WTC11 (cell line): Measurements from ENCODE around the gene GCHFR. TPM values are rescaled to one million over a fixed set of nuclear protein-coding genes. Genes with fewer than 3 reads are reported as not detected.

Source experiments
- ATAC-seq: fragments of 200-7000 bp; cut with Tn5 transposase; 2 replicates; pipeline ENCODE4 v1.10.0; 2021; ENCODE audit warnings: mild to moderate bottlenecking, moderate library complexity
- CTCF ChIA-PET: fragments of 300-600 bp; sonication (Branson Sonifier 250); formaldehyde crosslinking; loops from one replicate; lab custom pipeline; 2021; ENCODE audit warnings: antibody characterized with exemption; lab: Charles Lee
- POLR2A ChIA-PET: fragments of 350-600 bp; sonication (Branson Sonifier 250); formaldehyde crosslinking; loops from one replicate; lab custom pipeline; 2021; ENCODE audit warnings: antibody characterized with exemption; lab: Charles Lee
- DNase-seq: peaks from one replicate; pipeline ENCODE4 v3.0.0; 2021; ENCODE audit warnings: low spot score
- H3K27ac Mint-ChIP-seq: 2 replicates; pipeline ENCODE4 v1.8.0; 2021; ENCODE audit warnings: mixed read lengths
- H3K27me3 Mint-ChIP-seq: 2 replicates; pipeline ENCODE4 v1.8.0; 2021; ENCODE audit warnings: low read depth, mild to moderate bottlenecking, moderate library complexity, mixed read lengths
- H3K36me3 Mint-ChIP-seq: 2 replicates; pipeline ENCODE4 v1.8.0; 2021; ENCODE audit warnings: mixed read lengths
- H3K4me1 Mint-ChIP-seq: 2 replicates; pipeline ENCODE4 v1.8.0; 2022; ENCODE audit warnings: mixed read lengths
- H3K4me3 Mint-ChIP-seq: 2 replicates; pipeline ENCODE4 v1.8.0; 2021; ENCODE audit warnings: mild to moderate bottlenecking, moderate library complexity, mixed read lengths
- H3K9me3 Mint-ChIP-seq: 2 replicates; pipeline ENCODE4 v1.8.0; 2021; ENCODE audit warnings: mixed read lengths
- CREB1 ChIP-seq: sonication (generic); formaldehyde crosslinking; IDR thresholded peaks from 2 replicates; pipeline ENCODE4 v1.8.0; 2023; ENCODE audit warnings: mild to moderate bottlenecking, missing genetic modification reagents
- ELF4 ChIP-seq: sonication (generic); formaldehyde crosslinking; IDR thresholded peaks from 2 replicates; pipeline ENCODE4 v1.8.1; 2022; ENCODE audit warnings: low read depth, mild to moderate bottlenecking, moderate library complexity, missing genetic modification reagents
- ETV6 ChIP-seq: sonication (generic); formaldehyde crosslinking; IDR thresholded peaks from 2 replicates; pipeline ENCODE4 v1.8.1; 2022; ENCODE audit warnings: mild to moderate bottlenecking, missing genetic modification reagents
- FOXJ3 ChIP-seq: sonication (generic); formaldehyde crosslinking; IDR thresholded peaks from 2 replicates; pipeline ENCODE4 v1.9.0; 2021; ENCODE audit warnings: missing genetic modification reagents, mild to moderate bottlenecking, borderline replicate concordance
- GABPB1 ChIP-seq: sonication (generic); formaldehyde crosslinking; IDR thresholded peaks from 2 replicates; pipeline ENCODE4 v1.8.1; 2023; ENCODE audit warnings: mild to moderate bottlenecking, missing genetic modification reagents
- HMGA2 ChIP-seq: fragments of 250-450 bp; sonication (Bioruptor Pico); IDR thresholded peaks from 2 replicates; pipeline ENCODE4 v1.4.0; 2021; ENCODE audit warnings: mild to moderate bottlenecking, moderate library complexity
- IRF2 ChIP-seq: sonication (generic); formaldehyde crosslinking; IDR thresholded peaks from 2 replicates; pipeline ENCODE4 v1.8.0; 2022; ENCODE audit warnings: low read depth, missing genetic modification reagents, borderline replicate concordance
- KAT7 ChIP-seq: sonication (generic); formaldehyde crosslinking; IDR thresholded peaks from 2 replicates; pipeline ENCODE4 v1.8.1; 2023; ENCODE audit warnings: missing genetic modification reagents, mild to moderate bottlenecking, borderline replicate concordance
- NFATC4 ChIP-seq: fragments of 250-450 bp; sonication (Bioruptor Pico); IDR thresholded peaks from 2 replicates; pipeline ENCODE4 v1.9.0; 2021; ENCODE audit warnings: mild to moderate bottlenecking
- NR1H2 ChIP-seq: sonication (generic); formaldehyde crosslinking; IDR thresholded peaks from 2 replicates; pipeline ENCODE4 v1.9.0; 2021; ENCODE audit warnings: mild to moderate bottlenecking, moderate library complexity, missing genetic modification reagents
- NR2C2 ChIP-seq: sonication (generic); formaldehyde crosslinking; IDR thresholded peaks from 2 replicates; pipeline ENCODE4 v1.8.0; 2022; ENCODE audit warnings: mild to moderate bottlenecking, missing genetic modification reagents
- PRRX2 ChIP-seq: fragments of 250-450 bp; sonication (Bioruptor Pico); IDR thresholded peaks from 2 replicates; pipeline ENCODE4 v1.8.0; 2021; ENCODE audit warnings: mild to moderate bottlenecking
- SMAD3 ChIP-seq: sonication (generic); formaldehyde crosslinking; IDR thresholded peaks from 2 replicates; pipeline ENCODE4 v1.8.0; 2022; ENCODE audit warnings: missing genetic modification reagents, mild to moderate bottlenecking, borderline replicate concordance
- SOX15 ChIP-seq: fragments of 250-450 bp; sonication (Bioruptor Pico); IDR thresholded peaks from 2 replicates; pipeline ENCODE4 v1.9.0; 2021; ENCODE audit warnings: mild to moderate bottlenecking
- STAT6 ChIP-seq: sonication (generic); formaldehyde crosslinking; conservative IDR thresholded peaks from 2 replicates; pipeline ENCODE4 v1.8.1; 2023; ENCODE audit warnings: mild to moderate bottlenecking, low read depth, missing genetic modification reagents, moderate library complexity
- ZNF232 ChIP-seq: sonication (generic); formaldehyde crosslinking; IDR thresholded peaks from 2 replicates; pipeline ENCODE4 v1.8.0; 2022; ENCODE audit warnings: mild to moderate bottlenecking, missing genetic modification reagents
- ZNF281 ChIP-seq: sonication (generic); formaldehyde crosslinking; IDR thresholded peaks from 2 replicates; pipeline ENCODE4 v1.8.0; 2023; ENCODE audit warnings: mild to moderate bottlenecking, missing genetic modification reagents
- ZNF317 ChIP-seq: sonication (generic); formaldehyde crosslinking; IDR thresholded peaks from 2 replicates; pipeline ENCODE4 v1.8.1; 2023; ENCODE audit warnings: low read depth, mild to moderate bottlenecking, moderate library complexity, missing genetic modification reagents, borderline replicate concordance
- total RNA-seq: library from RNA; stranded (reverse); gene quantifications from 3 replicates; pipeline ENCODE4 v1.2.3, GENCODE V29; 2021
- TF ChIP-seq, protein P1 (sequence below): fragments of 250-450 bp; sonication (Bioruptor Pico); IDR thresholded peaks from 2 replicates; pipeline ENCODE4 v1.9.0; 2021; ENCODE audit warnings: mild to moderate bottlenecking, borderline replicate concordance
- TF ChIP-seq, protein P2 (sequence below): fragments of 250-450 bp; sonication (Bioruptor Pico); IDR thresholded peaks from 2 replicates; pipeline ENCODE4 v2.1.2; 2022; ENCODE audit warnings: mild to moderate bottlenecking, moderate library complexity
- TF ChIP-seq, protein P3 (sequence below): sonication (generic); formaldehyde crosslinking; IDR thresholded peaks from 2 replicates; pipeline ENCODE4 v1.8.1; 2023; ENCODE audit warnings: mild to moderate bottlenecking, missing genetic modification reagents

Gene GCHFR
- total RNA-seq, 1 experiment from 2014 or later: 42.3 TPM

DNA sequence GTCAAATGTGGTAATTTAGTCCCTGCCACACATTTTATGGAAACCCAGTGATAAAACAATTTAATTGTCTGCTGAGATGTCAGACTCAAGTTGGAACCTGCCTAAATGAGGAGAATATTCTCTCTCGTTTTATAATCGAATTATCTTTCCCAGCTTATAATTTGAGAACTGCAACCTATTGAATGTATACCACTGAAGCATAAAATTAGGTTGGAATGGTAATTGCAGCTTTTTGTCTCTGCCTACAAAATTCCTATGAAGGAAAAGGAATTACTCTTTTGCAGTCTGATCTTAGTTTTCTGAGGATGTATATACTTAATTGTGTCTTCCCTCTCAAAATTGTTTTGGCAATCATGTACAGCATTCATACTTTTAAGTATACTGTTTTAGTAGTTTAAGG, 39.9 kb upstream of the GCHFR start:
- POLR2A ChIA-PET: interaction anchor here (0.6 kb wide), 2 partner anchors 21 to 65 kb away, joined by 3 read pairs; no protein-coding TSS in a partner anchor
- Mint-ChIP-seq H3K36me3 (peaks cover 17% of the 10 kb centered on the region), H3K9me3 (no peaks in the 10 kb centered on the region), H3K27ac (peak overlapping the region; percentile 77), H3K27me3 (no peaks in the 10 kb centered on the region), H3K4me3 (no peak overlapping the region), H3K4me1 (no peaks in the 10 kb centered on the region)
- no peak for ATAC-seq
- no peak for DNase-seq
- CTCF ChIA-PET: no interaction called here
- TF ChIP-seq CREB1 (no peak), PRRX2 (CRISPR knock-in tag) (no peak), ZNF232 (CRISPR knock-in tag) (no peak), STAT6 (CRISPR knock-in tag) (no peak), ELF4 (no peak), KAT7 (no peak), SOX15 (CRISPR knock-in tag) (no peak), ZNF281 (CRISPR knock-in tag) (no peak), ZNF317 (CRISPR knock-in tag) (no peak), NFATC4 (CRISPR knock-in tag) (no peak), FOXJ3 (CRISPR knock-in tag) (no peak)
- TF ChIP-seq, protein P1, sequence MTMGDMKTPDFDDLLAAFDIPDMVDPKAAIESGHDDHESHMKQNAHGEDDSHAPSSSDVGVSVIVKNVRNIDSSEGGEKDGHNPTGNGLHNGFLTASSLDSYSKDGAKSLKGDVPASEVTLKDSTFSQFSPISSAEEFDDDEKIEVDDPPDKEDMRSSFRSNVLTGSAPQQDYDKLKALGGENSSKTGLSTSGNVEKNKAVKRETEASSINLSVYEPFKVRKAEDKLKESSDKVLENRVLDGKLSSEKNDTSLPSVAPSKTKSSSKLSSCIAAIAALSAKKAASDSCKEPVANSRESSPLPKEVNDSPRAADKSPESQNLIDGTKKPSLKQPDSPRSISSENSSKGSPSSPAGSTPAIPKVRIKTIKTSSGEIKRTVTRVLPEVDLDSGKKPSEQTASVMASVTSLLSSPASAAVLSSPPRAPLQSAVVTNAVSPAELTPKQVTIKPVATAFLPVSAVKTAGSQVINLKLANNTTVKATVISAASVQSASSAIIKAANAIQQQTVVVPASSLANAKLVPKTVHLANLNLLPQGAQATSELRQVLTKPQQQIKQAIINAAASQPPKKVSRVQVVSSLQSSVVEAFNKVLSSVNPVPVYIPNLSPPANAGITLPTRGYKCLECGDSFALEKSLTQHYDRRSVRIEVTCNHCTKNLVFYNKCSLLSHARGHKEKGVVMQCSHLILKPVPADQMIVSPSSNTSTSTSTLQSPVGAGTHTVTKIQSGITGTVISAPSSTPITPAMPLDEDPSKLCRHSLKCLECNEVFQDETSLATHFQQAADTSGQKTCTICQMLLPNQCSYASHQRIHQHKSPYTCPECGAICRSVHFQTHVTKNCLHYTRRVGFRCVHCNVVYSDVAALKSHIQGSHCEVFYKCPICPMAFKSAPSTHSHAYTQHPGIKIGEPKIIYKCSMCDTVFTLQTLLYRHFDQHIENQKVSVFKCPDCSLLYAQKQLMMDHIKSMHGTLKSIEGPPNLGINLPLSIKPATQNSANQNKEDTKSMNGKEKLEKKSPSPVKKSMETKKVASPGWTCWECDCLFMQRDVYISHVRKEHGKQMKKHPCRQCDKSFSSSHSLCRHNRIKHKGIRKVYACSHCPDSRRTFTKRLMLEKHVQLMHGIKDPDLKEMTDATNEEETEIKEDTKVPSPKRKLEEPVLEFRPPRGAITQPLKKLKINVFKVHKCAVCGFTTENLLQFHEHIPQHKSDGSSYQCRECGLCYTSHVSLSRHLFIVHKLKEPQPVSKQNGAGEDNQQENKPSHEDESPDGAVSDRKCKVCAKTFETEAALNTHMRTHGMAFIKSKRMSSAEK (CRISPR knock-in tag): no peak

GRCh38 chr15:40731034-40731433, 32.8 kb upstream of the GCHFR start:
- Mint-ChIP-seq H3K9me3 (no peaks in the 10 kb centered on the region), H3K4me3 (no peak overlapping the region), H3K27me3 (no peaks in the 10 kb centered on the region), H3K36me3 (peaks cover 52% of the 10 kb centered on the region), H3K27ac (peak overlapping the region; percentile 79), H3K4me1 (peaks cover 12% of the 10 kb centered on the region)
- TF ChIP-seq, protein P2, sequence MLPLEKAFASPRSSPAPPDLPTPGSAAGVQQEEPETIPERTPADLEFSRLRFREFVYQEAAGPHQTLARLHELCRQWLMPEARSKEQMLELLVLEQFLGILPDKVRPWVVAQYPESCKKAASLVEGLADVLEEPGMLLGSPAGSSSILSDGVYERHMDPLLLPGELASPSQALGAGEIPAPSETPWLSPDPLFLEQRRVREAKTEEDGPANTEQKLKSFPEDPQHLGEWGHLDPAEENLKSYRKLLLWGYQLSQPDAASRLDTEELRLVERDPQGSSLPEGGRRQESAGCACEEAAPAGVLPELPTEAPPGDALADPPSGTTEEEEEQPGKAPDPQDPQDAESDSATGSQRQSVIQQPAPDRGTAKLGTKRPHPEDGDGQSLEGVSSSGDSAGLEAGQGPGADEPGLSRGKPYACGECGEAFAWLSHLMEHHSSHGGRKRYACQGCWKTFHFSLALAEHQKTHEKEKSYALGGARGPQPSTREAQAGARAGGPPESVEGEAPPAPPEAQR (CRISPR knock-in tag): no peak
- no peak for TF ChIP-seq SMAD3
- no peak for TF ChIP-seq IRF2 (CRISPR knock-in tag)
- TF ChIP-seq, protein P3, sequence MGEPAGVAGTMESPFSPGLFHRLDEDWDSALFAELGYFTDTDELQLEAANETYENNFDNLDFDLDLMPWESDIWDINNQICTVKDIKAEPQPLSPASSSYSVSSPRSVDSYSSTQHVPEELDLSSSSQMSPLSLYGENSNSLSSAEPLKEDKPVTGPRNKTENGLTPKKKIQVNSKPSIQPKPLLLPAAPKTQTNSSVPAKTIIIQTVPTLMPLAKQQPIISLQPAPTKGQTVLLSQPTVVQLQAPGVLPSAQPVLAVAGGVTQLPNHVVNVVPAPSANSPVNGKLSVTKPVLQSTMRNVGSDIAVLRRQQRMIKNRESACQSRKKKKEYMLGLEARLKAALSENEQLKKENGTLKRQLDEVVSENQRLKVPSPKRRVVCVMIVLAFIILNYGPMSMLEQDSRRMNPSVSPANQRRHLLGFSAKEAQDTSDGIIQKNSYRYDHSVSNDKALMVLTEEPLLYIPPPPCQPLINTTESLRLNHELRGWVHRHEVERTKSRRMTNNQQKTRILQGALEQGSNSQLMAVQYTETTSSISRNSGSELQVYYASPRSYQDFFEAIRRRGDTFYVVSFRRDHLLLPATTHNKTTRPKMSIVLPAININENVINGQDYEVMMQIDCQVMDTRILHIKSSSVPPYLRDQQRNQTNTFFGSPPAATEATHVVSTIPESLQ (CRISPR knock-in tag): no peak
- no peak for TF ChIP-seq HMGA2
- no peak for TF ChIP-seq NR2C2
- no peak for TF ChIP-seq NR1H2 (CRISPR knock-in tag)
- no peak for TF ChIP-seq FOXJ3 (CRISPR knock-in tag)
- no peak for TF ChIP-seq GABPB1 (CRISPR knock-in tag)
- TF ChIP-seq ETV6 (CRISPR knock-in tag): no peak
- peak; percentile 61; the same call in 1 of the 2 replicates for ATAC-seq
- DNase-seq: no peak
- CTCF ChIA-PET: interaction anchor here (0.8 to 1.1 kb wide), 3 partner anchors 13 to 141 kb away, joined by 3 read pairs; no protein-coding TSS in a partner anchor
- POLR2A ChIA-PET: interaction anchor here (0.6 to 0.7 kb wide), 2 partner anchors 47 to 146 kb away, joined by 3 to 5 read pairs; no protein-coding TSS in a partner anchor
